ENCODE data around the gene RANGRF. TPM values are rescaled to one million over a fixed set of nuclear protein-coding genes. Genes with fewer than 3 reads are reported as not detected.

The RANGRF gene
- polyA plus RNA-seq, 1 of the 3 experiments (the other 2 are of a cell fraction): 55.9 TPM

- Histone ChIP-seq H3K4me1 (ENCODE audit: control insufficient read depth in 1 of 2, insufficient read depth in 2 of 2, low read depth in 1 of 2, low read length in 1 of 2) (peaks cover 0 to 5% of the 10 kb centered on the region in 2 experiments; a peak in 2 of 4 replicates), H3K9ac (no peak overlapping the region), H3K4me2 (no peak overlapping the region), H3K27me3 (ENCODE audit: insufficient read depth) (no peaks in the 10 kb centered on the region), H3K36me3 (replicated peaks in 1 of 2; ENCODE audit: control insufficient read depth in 1 of 2, insufficient read depth in 2 of 2, low read length in 1 of 2) (no peaks in the 10 kb centered on the region), H3K27ac (ENCODE audit: low read depth in 2 of 2, low read length in 1 of 2) (no peak overlapping the region), H2AFZ (ENCODE audit: low read depth) (no peak overlapping the region), H3K9me3 (no peaks in the 10 kb centered on the region), H3K9me2 (no peaks in the 10 kb centered on the region), H3F3A (replicated peaks; ENCODE audit: insufficient read depth) (peaks cover 4% of the 10 kb centered on the region), H4K20me1 (ENCODE audit: insufficient read depth) (no peaks in the 10 kb centered on the region), H3K79me2 (ENCODE audit: insufficient read depth) (peaks cover 2% of the 10 kb centered on the region; the same call in 1 of the 2 replicates), H3K4me3 (ENCODE audit: low read depth in 2 of 2, low read length in 1 of 2) (no peak overlapping the region)
- ChIA-PET POLR2A (interaction anchor here (0.7 to 1.5 kb wide), 2 partner anchors 11 to 13 kb away, joined by 4 read pairs; partner anchors contain the start of gene SLC25A35), CTCF (no interaction called here)
- DNase-seq: no peak
- WGBS (ENCODE audit: low lambda C conversion rate): 84% methylated on average over 4 of the region's 4 CpGs
- no peak for TF ChIP-seq MEF2A (IDR thresholded peaks at IDR 0.05; ENCODE audit: borderline replicate concordance, low read depth)
- no peak for TF ChIP-seq CHD2 (IDR thresholded peaks at IDR 0.05; ENCODE audit: low read length, partially characterized antibody)
- TF ChIP-seq RXRA (IDR thresholded peaks at IDR 0.05; ENCODE audit: borderline replicate concordance, low read depth): no peak
- no peak for TF ChIP-seq TCF12 (IDR thresholded peaks at IDR 0.05)
- TF ChIP-seq RFX5 (IDR thresholded peaks at IDR 0.05; ENCODE audit: low read length): no peak
- no peak for TF ChIP-seq SIN3A (IDR thresholded peaks at IDR 0.05; ENCODE audit: borderline replicate concordance, low read depth, low read length)
- no peak for TF ChIP-seq MAX (IDR thresholded peaks at IDR 0.05; ENCODE audit: low read depth)
- no peak for TF ChIP-seq MXI1 (IDR thresholded peaks at IDR 0.05; ENCODE audit: low read depth, low read length)
- no peak for TF ChIP-seq YY1 (IDR thresholded peaks at IDR 0.05; ENCODE audit: low read depth)
- TF ChIP-seq, protein P1, sequence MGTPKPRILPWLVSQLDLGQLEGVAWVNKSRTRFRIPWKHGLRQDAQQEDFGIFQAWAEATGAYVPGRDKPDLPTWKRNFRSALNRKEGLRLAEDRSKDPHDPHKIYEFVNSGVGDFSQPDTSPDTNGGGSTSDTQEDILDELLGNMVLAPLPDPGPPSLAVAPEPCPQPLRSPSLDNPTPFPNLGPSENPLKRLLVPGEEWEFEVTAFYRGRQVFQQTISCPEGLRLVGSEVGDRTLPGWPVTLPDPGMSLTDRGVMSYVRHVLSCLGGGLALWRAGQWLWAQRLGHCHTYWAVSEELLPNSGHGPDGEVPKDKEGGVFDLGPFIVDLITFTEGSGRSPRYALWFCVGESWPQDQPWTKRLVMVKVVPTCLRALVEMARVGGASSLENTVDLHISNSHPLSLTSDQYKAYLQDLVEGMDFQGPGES (IDR thresholded peaks at IDR 0.05; ENCODE audit: low read depth, low read length): no peak
- TF ChIP-seq, protein P2, sequence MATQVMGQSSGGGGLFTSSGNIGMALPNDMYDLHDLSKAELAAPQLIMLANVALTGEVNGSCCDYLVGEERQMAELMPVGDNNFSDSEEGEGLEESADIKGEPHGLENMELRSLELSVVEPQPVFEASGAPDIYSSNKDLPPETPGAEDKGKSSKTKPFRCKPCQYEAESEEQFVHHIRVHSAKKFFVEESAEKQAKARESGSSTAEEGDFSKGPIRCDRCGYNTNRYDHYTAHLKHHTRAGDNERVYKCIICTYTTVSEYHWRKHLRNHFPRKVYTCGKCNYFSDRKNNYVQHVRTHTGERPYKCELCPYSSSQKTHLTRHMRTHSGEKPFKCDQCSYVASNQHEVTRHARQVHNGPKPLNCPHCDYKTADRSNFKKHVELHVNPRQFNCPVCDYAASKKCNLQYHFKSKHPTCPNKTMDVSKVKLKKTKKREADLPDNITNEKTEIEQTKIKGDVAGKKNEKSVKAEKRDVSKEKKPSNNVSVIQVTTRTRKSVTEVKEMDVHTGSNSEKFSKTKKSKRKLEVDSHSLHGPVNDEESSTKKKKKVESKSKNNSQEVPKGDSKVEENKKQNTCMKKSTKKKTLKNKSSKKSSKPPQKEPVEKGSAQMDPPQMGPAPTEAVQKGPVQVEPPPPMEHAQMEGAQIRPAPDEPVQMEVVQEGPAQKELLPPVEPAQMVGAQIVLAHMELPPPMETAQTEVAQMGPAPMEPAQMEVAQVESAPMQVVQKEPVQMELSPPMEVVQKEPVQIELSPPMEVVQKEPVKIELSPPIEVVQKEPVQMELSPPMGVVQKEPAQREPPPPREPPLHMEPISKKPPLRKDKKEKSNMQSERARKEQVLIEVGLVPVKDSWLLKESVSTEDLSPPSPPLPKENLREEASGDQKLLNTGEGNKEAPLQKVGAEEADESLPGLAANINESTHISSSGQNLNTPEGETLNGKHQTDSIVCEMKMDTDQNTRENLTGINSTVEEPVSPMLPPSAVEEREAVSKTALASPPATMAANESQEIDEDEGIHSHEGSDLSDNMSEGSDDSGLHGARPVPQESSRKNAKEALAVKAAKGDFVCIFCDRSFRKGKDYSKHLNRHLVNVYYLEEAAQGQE (IDR thresholded peaks at IDR 0.05; ENCODE audit: low read depth, low read length): no peak
- TF ChIP-seq, protein P3, sequence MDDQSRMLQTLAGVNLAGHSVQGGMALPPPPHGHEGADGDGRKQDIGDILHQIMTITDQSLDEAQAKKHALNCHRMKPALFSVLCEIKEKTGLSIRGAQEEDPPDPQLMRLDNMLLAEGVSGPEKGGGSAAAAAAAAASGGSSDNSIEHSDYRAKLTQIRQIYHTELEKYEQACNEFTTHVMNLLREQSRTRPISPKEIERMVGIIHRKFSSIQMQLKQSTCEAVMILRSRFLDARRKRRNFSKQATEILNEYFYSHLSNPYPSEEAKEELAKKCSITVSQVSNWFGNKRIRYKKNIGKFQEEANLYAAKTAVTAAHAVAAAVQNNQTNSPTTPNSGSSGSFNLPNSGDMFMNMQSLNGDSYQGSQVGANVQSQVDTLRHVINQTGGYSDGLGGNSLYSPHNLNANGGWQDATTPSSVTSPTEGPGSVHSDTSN (IDR thresholded peaks at IDR 0.05): no peak
- TF ChIP-seq JUND (IDR thresholded peaks at IDR 0.05): no peak
- TF ChIP-seq RCOR1 (IDR thresholded peaks at IDR 0.05; ENCODE audit: low read length): no peak
- no peak for TF ChIP-seq EP300 (IDR thresholded peaks at IDR 0.05; ENCODE audit: borderline replicate concordance in 1 of 2, low read depth in 1 of 2, low read length in 1 of 2)
- no peak for TF ChIP-seq FOXM1 (IDR thresholded peaks at IDR 0.05; ENCODE audit: low read depth)
These were observed 4.3 kb upstream of the RANGRF start for GRCh38 chr17:8284126-8284525.

All from SK-N-SH (cell line).